Activated CD4-positive, alpha-beta T cell treated with anti-CD3 and anti-CD28 coated beads, Interleukin-10, Interleukin-2, amounts not matched to agents 100 ng/mL and 50 ng/mL, durations not matched to agents 16 hours and 8 hours (primary cell): ENCODE measurements around the gene SOCS1.

Experiments used
- DNase-seq: peaks from one replicate; pipeline ENCODE4 v3.0.0-alpha.2; 2020

SOCS1 gene

DNA sequence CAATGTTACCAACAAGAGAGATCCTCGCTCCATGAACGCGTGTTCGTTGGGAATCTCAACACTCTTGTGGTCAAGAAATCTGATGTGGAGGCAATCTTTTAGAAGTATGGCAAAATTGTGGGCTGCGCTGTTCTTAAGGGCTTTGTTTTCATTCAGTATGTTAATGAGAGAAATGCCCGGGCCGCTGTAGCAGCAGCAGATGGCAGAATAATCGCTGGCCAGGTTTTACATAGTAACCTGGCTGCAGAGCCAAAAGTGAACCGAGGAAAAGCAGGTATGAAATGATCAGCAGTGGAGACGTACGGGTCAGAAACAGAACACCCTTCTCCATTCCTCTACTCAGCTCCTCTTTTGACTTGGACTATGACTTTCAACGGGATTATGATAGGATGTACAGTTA lies 13.3 kb downstream of the SOCS1 start:
- DNase-seq: no peak

GRCh38 chr16:11241480-11242204 lies 14.4 kb downstream of the SOCS1 start:
- no peak for DNase-seq

DNA sequence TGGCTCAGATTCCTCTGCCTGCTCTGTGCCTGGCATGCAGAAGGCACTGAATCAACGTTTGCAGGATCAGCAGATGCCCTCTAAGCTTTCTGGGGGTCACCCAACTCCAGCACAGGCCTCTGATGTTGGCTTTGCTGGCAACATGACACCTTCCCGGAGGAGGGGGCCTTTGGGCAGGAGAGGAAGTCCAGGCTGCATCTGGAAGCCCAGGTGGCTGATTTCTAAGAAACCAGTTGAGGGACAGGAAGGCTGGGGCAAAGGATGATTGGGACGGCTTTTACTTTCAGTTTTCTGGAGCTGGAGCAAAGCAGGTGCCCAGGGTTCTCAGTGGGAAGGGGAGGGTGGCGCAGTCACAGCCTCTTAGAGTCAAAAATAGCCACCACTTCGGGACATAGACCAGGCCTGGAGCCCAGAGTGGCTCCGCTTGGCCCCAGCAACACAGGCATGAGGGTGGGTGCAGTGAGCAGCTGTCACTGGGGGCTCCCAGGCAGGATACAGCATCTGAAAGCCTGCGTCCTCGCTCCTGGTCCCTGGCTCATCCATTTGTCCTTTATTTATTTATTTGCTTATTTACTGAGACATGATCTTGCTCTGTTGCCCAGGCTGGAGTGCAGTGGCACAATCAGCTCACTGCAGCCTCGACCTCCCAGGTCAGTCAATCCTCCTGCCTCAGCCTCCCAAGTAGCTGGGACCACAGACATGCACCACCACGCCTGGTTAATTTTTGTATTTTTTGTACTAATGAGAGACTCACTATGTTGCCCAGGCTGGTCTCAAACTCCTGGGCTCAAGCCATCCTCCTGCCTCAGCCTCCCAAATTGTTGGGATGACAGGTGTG lies 15.1 kb downstream of the SOCS1 start:
- DNase-seq: peak; percentile 55

GRCh38 chr16:11239644-11240632 lies 16.1 kb downstream of the SOCS1 start:
- no peak for DNase-seq

GRCh38 chr16:11238272-11239202 lies 17.5 kb downstream of the SOCS1 start:
- no peak for DNase-seq

- DNase-seq: no peak
Measured at GRCh38 chr16:11236461-11237254, 19.3 kb downstream of the SOCS1 start.

DNA sequence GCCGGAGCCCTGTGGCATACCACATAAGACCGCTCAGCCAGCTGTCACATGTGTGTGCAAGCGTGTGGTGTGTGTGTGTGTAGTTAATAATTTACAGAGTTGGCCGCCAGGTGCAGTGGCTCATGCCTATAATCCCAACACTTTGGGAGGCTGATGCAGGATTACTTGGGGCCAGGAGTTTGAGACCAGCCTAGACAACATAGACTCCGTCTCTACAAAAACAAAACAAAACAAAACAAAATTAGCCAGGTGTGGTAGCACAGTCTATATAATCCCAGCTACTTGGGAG lies 20.4 kb downstream of the SOCS1 start:
- no peak for DNase-seq

DNA sequence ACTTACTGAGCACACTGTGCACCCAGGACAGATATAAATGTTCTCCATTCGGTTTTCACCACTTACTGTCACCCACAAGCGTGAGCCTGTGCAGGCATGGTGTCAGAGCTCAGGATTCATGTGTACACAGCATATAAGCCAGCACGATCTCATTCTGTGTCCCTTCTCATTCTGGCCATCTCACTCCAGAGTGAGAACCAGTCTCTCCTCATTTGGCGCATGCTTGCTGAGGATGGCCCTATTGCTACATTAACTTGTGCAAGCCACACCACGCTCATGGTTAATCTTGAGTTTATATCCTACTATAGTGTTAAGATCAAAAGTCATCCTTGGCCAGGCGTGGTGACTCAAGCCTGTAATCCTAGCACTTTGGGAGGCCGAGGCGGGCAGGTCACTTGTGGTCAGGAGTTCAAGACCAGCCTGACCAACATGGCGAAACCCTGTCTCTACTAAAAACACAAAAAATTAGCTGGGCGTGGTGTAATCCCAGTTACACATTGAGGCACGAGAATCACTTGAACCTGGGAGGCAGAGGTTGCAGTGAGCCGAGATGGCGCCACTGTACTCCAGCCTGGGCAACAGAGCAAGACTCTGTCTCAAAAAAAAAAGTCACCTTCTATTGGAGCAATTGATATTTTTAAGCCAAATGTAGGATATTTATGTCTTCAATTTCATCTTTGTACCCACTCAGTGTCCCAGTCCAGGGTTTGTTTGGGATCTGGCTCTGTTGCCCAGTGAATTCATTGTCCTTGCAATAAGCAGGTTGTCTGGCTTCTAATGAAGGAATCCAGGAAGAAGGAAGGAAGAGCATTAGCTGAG lies 20.9 kb downstream of the SOCS1 start:
- DNase-seq: peak; percentile 34

DNA sequence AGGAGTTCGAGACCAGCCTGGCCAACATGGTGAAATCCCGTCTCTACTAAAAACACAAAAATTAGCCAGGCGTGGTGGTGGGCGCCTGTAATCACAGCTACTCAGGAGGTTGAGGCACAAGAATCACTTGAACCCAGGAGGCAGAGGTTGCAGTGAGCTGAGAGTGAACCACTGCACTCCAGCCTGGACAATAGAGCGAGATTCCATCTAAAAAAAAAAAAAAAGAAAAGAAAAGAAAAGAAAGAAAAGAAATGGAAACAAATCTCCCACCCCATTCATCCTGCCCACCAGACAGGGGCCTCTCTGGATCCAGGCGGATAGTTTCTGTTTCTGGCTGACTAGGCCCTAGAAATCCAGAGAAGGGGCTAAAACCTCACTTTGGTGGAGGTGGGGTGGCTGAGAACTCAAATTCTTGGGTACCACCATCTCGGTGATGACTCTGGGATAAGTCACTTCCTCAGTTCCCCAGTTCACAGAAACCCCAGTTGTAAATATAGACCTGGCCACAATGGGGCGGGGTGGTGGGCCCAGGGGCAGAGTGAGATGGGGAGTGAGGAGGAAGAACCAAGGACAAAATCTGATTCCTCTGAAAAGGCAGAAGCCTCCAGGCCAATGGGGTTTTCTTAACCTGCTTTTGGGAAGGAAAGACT lies 22.2 kb downstream of the SOCS1 start:
- peak; percentile 92 for DNase-seq

GRCh38 chr16:11232852-11233726 lies 22.9 kb downstream of the SOCS1 start:
- DNase-seq: peak; percentile 98

DNA sequence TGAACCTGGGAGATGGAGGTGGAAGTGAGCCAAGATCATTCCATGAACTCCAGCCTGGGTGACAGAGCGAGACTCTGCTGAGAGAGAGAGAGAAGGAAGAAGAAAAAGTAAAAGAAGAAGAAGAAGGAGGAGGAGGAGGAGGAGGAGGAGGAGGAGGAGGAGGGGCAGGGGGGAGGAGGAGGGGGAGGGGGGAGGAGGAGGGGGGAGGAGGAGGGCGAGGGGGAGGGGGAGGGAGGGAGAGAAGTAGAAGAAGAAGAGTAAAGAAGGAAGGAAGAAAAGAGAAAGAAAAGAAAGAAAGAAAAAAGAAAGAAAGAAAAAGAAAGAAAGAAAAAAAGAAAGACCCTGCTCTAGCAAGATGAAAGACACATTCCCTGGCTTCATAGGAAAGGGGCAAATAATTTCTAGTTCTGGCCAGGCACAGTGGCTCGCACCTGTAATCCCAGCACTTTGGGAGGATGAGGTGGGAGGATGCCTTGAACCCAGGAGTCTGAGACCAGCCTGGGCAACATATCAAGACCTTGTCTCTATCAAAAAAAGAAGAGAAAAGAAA lies 23.6 kb downstream of the SOCS1 start:
- no peak for DNase-seq

DNA sequence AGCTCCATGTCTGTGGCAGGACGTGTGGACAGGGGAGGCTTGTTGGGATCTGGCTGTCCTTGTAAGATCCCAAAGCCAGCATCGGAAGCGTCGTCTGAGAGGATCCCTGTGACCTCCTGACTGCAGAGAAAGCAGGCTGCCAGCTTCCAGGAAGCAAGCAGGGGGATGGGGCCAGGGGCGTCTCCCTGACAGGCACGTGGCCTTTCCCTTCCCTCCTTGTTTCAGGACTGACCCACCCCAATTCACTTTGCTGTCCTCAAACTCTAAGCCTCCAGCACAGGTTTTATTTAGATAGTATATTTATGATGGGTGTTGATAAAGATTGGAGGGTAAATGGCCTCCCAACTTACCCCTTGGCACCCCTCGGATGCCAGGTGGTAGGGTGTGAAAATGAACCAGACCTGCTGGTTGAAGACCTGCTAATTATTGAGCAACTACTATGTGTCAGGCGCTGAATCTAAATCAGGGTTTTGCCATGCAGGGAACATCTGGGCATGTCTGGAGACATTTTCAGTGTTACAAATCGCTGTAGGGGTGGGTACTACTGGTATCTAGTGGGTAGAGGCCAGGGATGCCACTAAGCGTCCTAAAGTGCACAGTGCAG lies 24.5 kb downstream of the SOCS1 start:
- DNase-seq: no peak

- no peak for DNase-seq
Measured at GRCh38 chr16:11229906-11230305, 26.1 kb downstream of the SOCS1 start.

DNA sequence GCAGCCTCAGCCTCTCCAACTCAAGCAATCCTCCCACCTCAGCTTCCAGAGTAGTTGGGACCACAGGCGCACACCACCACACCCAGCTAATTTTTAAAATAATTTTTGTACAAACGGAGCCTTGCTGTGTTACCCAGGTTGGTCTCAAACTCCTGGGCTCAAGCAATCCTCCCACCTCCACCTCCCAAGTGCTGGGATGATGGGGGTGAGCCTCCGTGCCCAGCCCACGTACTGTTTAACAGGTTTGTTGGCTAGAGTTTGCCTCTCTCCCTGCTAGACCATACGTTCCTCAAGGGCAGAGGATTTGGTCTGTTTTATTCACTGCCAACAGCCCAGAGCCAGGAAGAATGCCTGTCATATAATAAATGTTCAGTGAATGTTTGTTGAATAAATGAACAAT lies 26.6 kb downstream of the SOCS1 start:
- DNase-seq: no peak

- DNase-seq: no peak
Measured at GRCh38 chr16:11225677-11226549, 30.1 kb downstream of the SOCS1 start.

DNA sequence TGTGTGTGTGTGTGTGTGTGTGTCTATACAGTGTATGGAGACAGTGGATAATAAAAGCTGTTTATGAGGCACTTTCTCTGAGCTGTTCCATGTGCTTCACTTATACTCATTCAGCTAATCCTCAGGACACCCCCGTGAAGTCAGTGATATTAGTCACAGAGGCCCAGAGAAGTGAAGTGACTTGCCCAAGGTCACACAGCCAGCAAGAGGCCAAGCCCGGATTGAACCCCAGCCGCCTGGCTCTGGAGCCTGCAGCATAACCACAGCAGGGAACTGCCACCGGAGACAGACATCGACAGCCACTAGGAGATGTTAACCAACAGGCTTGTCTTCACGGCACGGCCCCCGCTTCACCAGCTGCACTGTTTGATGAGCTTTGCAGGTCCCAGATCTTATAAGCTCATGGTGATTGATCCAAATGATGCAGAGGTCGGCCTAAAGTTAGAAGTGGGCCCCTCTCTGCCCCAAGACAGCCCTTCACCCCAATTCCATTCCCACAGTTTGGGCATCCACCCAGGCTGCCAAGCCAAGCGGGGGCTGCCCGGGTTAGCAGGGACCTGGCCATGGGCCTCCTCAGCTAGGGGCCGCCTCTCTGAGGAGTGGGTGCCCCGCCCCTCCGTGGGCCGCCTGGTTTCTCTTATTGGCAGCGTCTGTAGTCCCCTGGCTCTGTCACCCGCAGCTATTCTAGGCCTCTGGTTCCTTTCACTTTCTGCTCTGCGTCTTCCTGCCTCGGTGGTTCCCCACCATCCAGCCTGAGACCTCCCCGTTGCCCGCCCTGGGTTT lies 30.9 kb downstream of the SOCS1 start:
- DNase-seq: peak; percentile 94
